HEK293 (cell line): ENCODE results near the gene KANTR.

ENCODE experiments used
- BCL11A ChIP-seq: fragments of 450-650 bp; formaldehyde crosslinking; IDR thresholded peaks from 2 replicates; pipeline ENCODE4 v1.5.1; 2016; ENCODE audit warnings: low read depth, missing biosample characterization, missing genetic modification characterization
- GLIS1 ChIP-seq: fragments of 450-650 bp; formaldehyde crosslinking; IDR thresholded peaks from 2 replicates; pipeline ENCODE4 v1.5.1; 2016; ENCODE audit warnings: missing biosample characterization, missing genetic modification characterization
- GLIS2 ChIP-seq: fragments of 450-650 bp; formaldehyde crosslinking; IDR thresholded peaks from 2 replicates; pipeline ENCODE4 v1.5.1; 2016; ENCODE audit warnings: missing biosample characterization, missing genetic modification characterization
- KLF9 ChIP-seq: fragments of 450-650 bp; formaldehyde crosslinking; IDR thresholded peaks from 2 replicates; pipeline ENCODE4 v1.5.1; 2016; ENCODE audit warnings: missing biosample characterization, missing genetic modification characterization, low read depth
- SCRT2 ChIP-seq: fragments of 450-650 bp; formaldehyde crosslinking; IDR thresholded peaks from 2 replicates; pipeline ENCODE4 v1.5.1; 2016; ENCODE audit warnings: missing biosample characterization, missing genetic modification characterization
- SP2 ChIP-seq: fragments of 450-650 bp; formaldehyde crosslinking; IDR thresholded peaks from 2 replicates; pipeline ENCODE4 v1.5.1; 2016; ENCODE audit warnings: missing biosample characterization, missing genetic modification characterization
- SP7 ChIP-seq: fragments of 450-650 bp; formaldehyde crosslinking; IDR thresholded peaks from 2 replicates; pipeline ENCODE4 v1.5.1; 2016; ENCODE audit warnings: missing biosample characterization, missing genetic modification characterization
- TRIM28 ChIP-seq: IDR thresholded peaks from 2 replicates; pipeline ENCODE4 v1.6.1; 2011; ENCODE audit warnings: low read length, control low read depth, borderline replicate concordance
- YY2 ChIP-seq: fragments of 450-650 bp; formaldehyde crosslinking; IDR thresholded peaks from 2 replicates; pipeline ENCODE4 v1.5.1; 2016; ENCODE audit warnings: missing biosample characterization, missing genetic modification characterization
- ZBTB7A ChIP-seq: fragments of 450-650 bp; formaldehyde crosslinking; IDR thresholded peaks from 2 replicates; pipeline ENCODE4 v1.5.1; 2016; ENCODE audit warnings: low read depth, missing biosample characterization, missing genetic modification characterization
- ZFP3 ChIP-seq: fragments of 450-650 bp; formaldehyde crosslinking; IDR thresholded peaks from 2 replicates; pipeline ENCODE4 v1.5.1; 2016; ENCODE audit warnings: low read depth, missing biosample characterization, missing genetic modification characterization
- ZFP41 ChIP-seq: fragments of 450-650 bp; formaldehyde crosslinking; IDR thresholded peaks from 2 replicates; pipeline ENCODE4 v1.5.1; 2016; ENCODE audit warnings: missing biosample characterization, missing genetic modification characterization, borderline replicate concordance
- ZFP69B ChIP-seq: fragments of 450-650 bp; formaldehyde crosslinking; IDR thresholded peaks from 2 replicates; pipeline ENCODE4 v1.5.1; 2016; ENCODE audit warnings: missing biosample characterization, missing genetic modification characterization
- ZNF114 ChIP-seq: fragments of 450-650 bp; formaldehyde crosslinking; IDR thresholded peaks from 2 replicates; pipeline ENCODE4 v1.5.0; 2017; ENCODE audit warnings: missing biosample characterization, missing genetic modification characterization
- ZNF23 ChIP-seq: fragments of 450-650 bp; formaldehyde crosslinking; IDR thresholded peaks from 2 replicates; pipeline ENCODE4 v1.5.1; 2016; ENCODE audit warnings: missing biosample characterization, missing genetic modification characterization, borderline replicate concordance
- ZNF274 ChIP-seq, 2 experiments: fragments of 200-500 bp in 1 of 2; fragments of 450-650 bp in 1 of 2; sonication (Bioruptor generic) in 1 of 2; formaldehyde crosslinking in 1 of 2; IDR thresholded peaks; 2 replicates each; pipeline versions ENCODE4 v1.5.1 to v1.6.1; 2014 to 2016; ENCODE audit warnings: borderline replicate concordance in 1 of 2, inconsistent platforms in 1 of 2, low read length in 1 of 2, missing biosample characterization in 1 of 2, missing genetic modification characterization in 1 of 2
- ZNF366 ChIP-seq: fragments of 450-650 bp; formaldehyde crosslinking; conservative IDR thresholded peaks from 2 replicates; pipeline ENCODE4 v1.5.1; 2016; ENCODE audit warnings: missing biosample characterization, missing genetic modification characterization
- ZNF391 ChIP-seq: fragments of 450-650 bp; formaldehyde crosslinking; IDR thresholded peaks from 2 replicates; pipeline ENCODE4 v1.5.1; 2016; ENCODE audit warnings: low read depth, missing biosample characterization, missing genetic modification characterization, borderline replicate concordance
- ZNF571 ChIP-seq: fragments of 450-650 bp; formaldehyde crosslinking; IDR thresholded peaks from 2 replicates; pipeline ENCODE4 v1.5.0; 2017; ENCODE audit warnings: missing biosample characterization, missing genetic modification characterization
- ZNF76 ChIP-seq: fragments of 450-650 bp; formaldehyde crosslinking; IDR thresholded peaks from 2 replicates; pipeline ENCODE4; 2016; ENCODE audit warnings: low read depth, missing biosample characterization, missing genetic modification characterization, borderline replicate concordance
- ZSCAN16 ChIP-seq: fragments of 450-650 bp; formaldehyde crosslinking; IDR thresholded peaks from 2 replicates; pipeline ENCODE4 v1.5.1; 2016; ENCODE audit warnings: missing biosample characterization, missing genetic modification characterization
- ZSCAN23 ChIP-seq: fragments of 450-650 bp; formaldehyde crosslinking; IDR thresholded peaks from 2 replicates; pipeline ENCODE4 v1.5.1; 2016; ENCODE audit warnings: missing biosample characterization, missing genetic modification characterization
- ZSCAN30 ChIP-seq: fragments of 450-650 bp; IDR thresholded peaks from 2 replicates; pipeline ENCODE4 v1.5.1; 2018; ENCODE audit warnings: missing biosample characterization, mild to moderate bottlenecking, missing genetic modification characterization, moderate library complexity
- ZXDB ChIP-seq: fragments of 450-650 bp; formaldehyde crosslinking; IDR thresholded peaks from 2 replicates; pipeline ENCODE4 v1.5.1; 2016; ENCODE audit warnings: missing biosample characterization, missing genetic modification characterization
- TF ChIP-seq, protein P1 (sequence below): fragments of 450-650 bp; formaldehyde crosslinking; IDR thresholded peaks from 2 replicates; pipeline ENCODE4 v1.5.1; 2016; ENCODE audit warnings: missing biosample characterization, missing genetic modification characterization
- TF ChIP-seq, protein P2 (sequence below): fragments of 450-650 bp; IDR thresholded peaks from 2 replicates; pipeline ENCODE4 v1.5.1; 2018; ENCODE audit warnings: missing biosample characterization, missing genetic modification characterization
- TF ChIP-seq, protein P3 (sequence below): fragments of 450-650 bp; formaldehyde crosslinking; IDR thresholded peaks from 2 replicates; pipeline ENCODE4 v1.5.1; 2017; ENCODE audit warnings: missing biosample characterization, missing genetic modification characterization
- TF ChIP-seq, protein P4 (sequence below): fragments of 450-650 bp; formaldehyde crosslinking; IDR thresholded peaks from 2 replicates; pipeline ENCODE4 v1.5.1; 2017; ENCODE audit warnings: missing biosample characterization, missing genetic modification characterization
- TF ChIP-seq, protein P5 (sequence below): fragments of 450-650 bp; formaldehyde crosslinking; IDR thresholded peaks from 2 replicates; pipeline ENCODE4 v1.5.1; 2016; ENCODE audit warnings: missing biosample characterization, missing genetic modification characterization
- TF ChIP-seq, protein P6 (sequence below): sonication (generic); formaldehyde crosslinking; IDR thresholded peaks from 2 replicates; pipeline ENCODE4 v1.8.1; 2022; ENCODE audit warnings: mild to moderate bottlenecking, moderate library complexity, missing genetic modification reagents

KANTR gene

DNA sequence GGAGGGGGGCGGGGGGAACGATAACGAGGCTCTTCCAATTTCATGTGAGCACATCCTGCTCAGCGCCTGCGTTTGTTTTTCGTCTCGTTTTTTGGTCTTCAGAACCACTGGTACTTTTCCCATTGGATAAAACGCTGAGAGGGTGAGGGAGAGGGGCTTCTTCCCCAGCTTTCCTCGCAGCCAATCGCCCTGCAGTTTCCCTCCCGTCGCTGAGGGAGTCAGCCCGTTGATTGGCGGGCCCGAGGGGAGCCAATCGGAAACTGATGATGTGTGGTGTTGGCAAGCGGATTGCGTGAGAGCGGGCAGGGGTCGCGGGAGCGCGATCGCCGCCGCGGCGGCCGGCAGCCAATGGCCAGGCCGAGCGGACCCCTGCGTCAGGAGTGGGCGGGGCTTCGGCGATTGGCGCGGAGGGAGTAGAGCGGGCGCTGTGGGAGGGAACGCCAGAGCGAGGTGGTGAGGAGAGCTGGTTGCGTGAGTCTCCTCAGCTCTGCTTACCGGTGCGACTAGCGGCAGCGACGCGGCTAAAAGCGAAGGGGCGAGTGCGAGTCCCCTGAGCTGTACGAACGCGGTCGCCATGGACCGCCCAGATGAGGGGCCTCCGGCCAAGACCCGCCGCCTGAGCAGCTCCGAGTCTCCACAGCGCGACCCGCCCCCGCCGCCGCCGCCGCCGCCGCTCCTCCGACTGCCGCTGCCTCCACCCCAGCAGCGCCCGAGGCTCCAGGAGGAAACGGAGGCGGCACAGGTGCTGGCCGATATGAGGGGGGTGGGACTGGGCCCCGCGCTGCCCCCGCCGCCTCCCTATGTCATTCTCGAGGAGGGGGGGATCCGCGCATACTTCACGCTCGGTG is 11.8 kb upstream of the KANTR start, which contains the start of gene TSPYL2 (continued):
- peak; percentile 81 for TF ChIP-seq KLF9 (tag by site-specific recombination)
- no peak for TF ChIP-seq ZSCAN23
- peak; percentile 44; the same call in 1 of the 2 replicates for TF ChIP-seq ZXDB (tag by site-specific recombination)
- TF ChIP-seq, protein P1, sequence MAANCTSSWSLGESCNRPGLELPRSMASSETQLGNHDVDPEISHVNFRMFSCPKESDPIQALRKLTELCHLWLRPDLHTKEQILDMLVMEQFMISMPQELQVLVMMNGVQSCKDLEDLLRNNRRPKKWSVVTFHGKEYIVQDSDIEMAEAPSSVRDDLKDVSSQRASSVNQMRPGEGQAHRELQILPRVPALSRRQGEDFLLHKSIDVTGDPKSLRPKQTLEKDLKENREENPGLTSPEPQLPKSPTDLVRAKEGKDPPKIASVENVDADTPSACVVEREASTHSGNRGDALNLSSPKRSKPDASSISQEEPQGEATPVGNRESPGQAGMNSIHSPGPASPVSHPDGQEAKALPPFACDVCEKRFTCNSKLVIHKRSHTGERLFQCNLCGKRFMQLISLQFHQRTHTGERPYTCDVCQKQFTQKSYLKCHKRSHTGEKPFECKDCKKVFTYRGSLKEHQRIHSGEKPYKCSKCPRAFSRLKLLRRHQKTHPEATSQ: peak; percentile 72; the same call in 1 of the 2 replicates
- TF ChIP-seq, protein P2, sequence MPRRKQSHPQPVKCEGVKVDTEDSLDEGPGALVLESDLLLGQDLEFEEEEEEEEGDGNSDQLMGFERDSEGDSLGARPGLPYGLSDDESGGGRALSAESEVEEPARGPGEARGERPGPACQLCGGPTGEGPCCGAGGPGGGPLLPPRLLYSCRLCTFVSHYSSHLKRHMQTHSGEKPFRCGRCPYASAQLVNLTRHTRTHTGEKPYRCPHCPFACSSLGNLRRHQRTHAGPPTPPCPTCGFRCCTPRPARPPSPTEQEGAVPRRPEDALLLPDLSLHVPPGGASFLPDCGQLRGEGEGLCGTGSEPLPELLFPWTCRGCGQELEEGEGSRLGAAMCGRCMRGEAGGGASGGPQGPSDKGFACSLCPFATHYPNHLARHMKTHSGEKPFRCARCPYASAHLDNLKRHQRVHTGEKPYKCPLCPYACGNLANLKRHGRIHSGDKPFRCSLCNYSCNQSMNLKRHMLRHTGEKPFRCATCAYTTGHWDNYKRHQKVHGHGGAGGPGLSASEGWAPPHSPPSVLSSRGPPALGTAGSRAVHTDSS (tag by site-specific recombination): no peak
- TF ChIP-seq GLIS2 (tag by site-specific recombination): peak; percentile 77
- TF ChIP-seq ZNF23: no peak
- TF ChIP-seq, protein P3, sequence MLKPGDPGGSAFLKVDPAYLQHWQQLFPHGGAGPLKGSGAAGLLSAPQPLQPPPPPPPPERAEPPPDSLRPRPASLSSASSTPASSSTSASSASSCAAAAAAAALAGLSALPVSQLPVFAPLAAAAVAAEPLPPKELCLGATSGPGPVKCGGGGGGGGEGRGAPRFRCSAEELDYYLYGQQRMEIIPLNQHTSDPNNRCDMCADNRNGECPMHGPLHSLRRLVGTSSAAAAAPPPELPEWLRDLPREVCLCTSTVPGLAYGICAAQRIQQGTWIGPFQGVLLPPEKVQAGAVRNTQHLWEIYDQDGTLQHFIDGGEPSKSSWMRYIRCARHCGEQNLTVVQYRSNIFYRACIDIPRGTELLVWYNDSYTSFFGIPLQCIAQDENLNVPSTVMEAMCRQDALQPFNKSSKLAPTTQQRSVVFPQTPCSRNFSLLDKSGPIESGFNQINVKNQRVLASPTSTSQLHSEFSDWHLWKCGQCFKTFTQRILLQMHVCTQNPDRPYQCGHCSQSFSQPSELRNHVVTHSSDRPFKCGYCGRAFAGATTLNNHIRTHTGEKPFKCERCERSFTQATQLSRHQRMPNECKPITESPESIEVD: no peak; the same call in 1 of the 2 replicates
- TF ChIP-seq ZNF571 (tag by site-specific recombination): no peak
- peak; percentile 88 for TF ChIP-seq GLIS1
- TF ChIP-seq ZNF366: peak; percentile 23; the same call in 1 of the 2 replicates
- TF ChIP-seq SP2 (tag by site-specific recombination): peak; percentile 94
- TF ChIP-seq YY2 (tag by site-specific recombination): no peak
- TF ChIP-seq ZNF274 (IDR thresholded peaks at IDR 0.05; ENCODE audit: low read length): no peak
- no peak for TF ChIP-seq ZNF274 (tag by site-specific recombination; IDR thresholded peaks at IDR 0.05; ENCODE audit: borderline replicate concordance)
- TF ChIP-seq ZFP3 (tag by site-specific recombination): 0 out of 2 replicates have a peak, but pooled peaks have one; percentile 10
- TF ChIP-seq, protein P4, sequence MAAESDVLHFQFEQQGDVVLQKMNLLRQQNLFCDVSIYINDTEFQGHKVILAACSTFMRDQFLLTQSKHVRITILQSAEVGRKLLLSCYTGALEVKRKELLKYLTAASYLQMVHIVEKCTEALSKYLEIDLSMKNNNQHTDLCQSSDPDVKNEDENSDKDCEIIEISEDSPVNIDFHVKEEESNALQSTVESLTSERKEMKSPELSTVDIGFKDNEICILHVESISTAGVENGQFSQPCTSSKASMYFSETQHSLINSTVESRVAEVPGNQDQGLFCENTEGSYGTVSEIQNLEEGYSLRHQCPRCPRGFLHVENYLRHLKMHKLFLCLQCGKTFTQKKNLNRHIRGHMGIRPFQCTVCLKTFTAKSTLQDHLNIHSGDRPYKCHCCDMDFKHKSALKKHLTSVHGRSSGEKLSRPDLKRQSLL (tag by site-specific recombination): 0 out of 2 replicates have a peak, but pooled peaks have one; percentile 43
- no peak for TF ChIP-seq ZFP41
- 0 out of 2 replicates have a peak, but pooled peaks have one; percentile 20 for TF ChIP-seq ZFP69B
- TF ChIP-seq BCL11A (tag by site-specific recombination): no peak
- peak; percentile 62 for TF ChIP-seq SP7 (tag by site-specific recombination)
- 0 out of 2 replicates have a peak, but pooled peaks have one; percentile 24 for TF ChIP-seq ZSCAN16
- TF ChIP-seq, protein P5, sequence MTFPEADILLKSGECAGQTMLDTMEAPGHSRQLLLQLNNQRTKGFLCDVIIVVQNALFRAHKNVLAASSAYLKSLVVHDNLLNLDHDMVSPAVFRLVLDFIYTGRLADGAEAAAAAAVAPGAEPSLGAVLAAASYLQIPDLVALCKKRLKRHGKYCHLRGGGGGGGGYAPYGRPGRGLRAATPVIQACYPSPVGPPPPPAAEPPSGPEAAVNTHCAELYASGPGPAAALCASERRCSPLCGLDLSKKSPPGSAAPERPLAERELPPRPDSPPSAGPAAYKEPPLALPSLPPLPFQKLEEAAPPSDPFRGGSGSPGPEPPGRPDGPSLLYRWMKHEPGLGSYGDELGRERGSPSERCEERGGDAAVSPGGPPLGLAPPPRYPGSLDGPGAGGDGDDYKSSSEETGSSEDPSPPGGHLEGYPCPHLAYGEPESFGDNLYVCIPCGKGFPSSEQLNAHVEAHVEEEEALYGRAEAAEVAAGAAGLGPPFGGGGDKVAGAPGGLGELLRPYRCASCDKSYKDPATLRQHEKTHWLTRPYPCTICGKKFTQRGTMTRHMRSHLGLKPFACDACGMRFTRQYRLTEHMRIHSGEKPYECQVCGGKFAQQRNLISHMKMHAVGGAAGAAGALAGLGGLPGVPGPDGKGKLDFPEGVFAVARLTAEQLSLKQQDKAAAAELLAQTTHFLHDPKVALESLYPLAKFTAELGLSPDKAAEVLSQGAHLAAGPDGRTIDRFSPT (tag by site-specific recombination): no peak; the same call in 1 of the 2 replicates
- no peak for TF ChIP-seq ZNF114
- no peak; the same call in 1 of the 2 replicates for TF ChIP-seq ZBTB7A (tag by site-specific recombination)
- TF ChIP-seq, protein P6, sequence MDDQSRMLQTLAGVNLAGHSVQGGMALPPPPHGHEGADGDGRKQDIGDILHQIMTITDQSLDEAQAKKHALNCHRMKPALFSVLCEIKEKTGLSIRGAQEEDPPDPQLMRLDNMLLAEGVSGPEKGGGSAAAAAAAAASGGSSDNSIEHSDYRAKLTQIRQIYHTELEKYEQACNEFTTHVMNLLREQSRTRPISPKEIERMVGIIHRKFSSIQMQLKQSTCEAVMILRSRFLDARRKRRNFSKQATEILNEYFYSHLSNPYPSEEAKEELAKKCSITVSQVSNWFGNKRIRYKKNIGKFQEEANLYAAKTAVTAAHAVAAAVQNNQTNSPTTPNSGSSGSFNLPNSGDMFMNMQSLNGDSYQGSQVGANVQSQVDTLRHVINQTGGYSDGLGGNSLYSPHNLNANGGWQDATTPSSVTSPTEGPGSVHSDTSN (CRISPR knock-in tag): 0 out of 2 replicates have a peak, but pooled peaks have one; percentile 8
- peak; percentile 50; the same call in 1 of the 2 replicates for TF ChIP-seq ZNF76 (tag by site-specific recombination)
- no peak for TF ChIP-seq SCRT2
- TF ChIP-seq ZNF391: peak; percentile 69; the same call in 1 of the 2 replicates
- TF ChIP-seq ZSCAN30 (tag by site-specific recombination): no peak
- TF ChIP-seq TRIM28: no peak
